ENCODE measurements around the gene DIAPH3.

DIAPH3 gene

DNA sequence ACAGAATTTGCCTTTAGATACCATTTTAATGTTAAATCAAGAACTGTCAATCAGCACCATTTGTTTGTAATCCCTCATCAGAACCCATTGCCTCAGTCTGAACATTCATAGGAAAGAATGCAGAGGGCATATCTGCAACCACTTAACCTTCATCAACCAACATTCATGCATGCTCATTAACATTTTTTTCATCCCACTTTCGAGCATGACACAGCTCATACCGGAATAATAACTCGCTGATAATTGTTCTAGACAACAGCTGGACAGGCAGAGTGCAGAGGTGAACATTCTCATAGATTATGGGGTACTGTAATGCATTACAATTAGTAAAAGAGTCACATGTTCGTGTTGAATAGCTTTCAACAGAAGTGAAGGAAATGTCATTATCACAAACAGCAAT, 216.8 kb downstream of the DIAPH3 start:
- DNase-seq: no peak

DNA sequence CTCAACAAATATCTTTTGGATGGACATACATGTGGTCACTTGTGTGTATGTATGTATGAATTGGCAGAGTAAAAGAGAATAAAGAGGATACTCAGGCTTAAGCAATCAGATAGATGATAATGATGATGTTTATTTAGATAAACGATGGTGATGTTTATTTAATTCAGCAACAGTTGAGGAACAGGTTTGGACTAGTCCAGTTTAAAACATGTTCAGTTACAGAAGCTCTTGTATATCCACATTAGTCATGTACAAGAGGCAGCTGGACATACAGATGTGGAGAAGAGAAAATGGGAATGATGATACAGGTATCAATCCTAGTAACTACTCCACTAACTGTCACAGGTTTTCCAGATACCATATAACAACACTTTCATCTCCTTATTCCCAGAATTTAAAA, 232.1 kb downstream of the DIAPH3 start:
- no peak for DNase-seq

DNA sequence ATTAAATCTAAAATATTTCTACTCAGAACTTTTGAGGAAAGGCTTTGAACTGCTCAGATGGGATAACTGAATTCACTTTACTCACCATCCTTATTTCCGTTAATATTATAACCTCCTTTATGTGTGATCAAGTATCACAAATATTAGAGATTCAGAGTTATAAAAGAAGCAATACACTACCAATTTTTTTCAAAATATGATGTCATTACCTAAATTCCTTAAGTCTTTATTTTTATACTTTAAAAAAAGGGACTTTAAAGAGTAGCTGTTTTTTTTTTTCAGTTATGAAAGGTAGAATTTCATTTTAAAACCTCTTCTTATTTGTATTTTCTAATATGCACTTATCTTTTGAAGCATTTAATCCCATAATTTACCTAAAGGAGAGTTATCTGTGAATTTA, 239.5 kb downstream of the DIAPH3 start:
- no peak for DNase-seq

DNA sequence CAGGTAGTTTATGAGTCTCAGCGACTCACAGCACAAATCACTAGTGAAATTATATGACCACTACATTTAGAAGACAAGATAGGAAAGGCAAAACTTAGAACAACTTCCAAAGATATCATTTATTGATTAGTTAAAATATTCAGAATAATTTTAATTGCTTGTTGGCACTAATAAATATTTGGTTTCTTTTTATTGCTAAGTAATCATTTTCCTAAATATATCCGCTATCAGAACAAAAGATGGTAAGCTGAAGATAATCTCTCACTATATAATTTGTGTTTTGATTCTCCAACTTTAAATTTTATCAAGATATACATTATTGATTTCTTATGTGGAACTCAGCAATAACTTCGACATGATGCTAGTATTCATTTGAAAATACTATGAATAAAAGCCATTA, 248.5 kb downstream of the DIAPH3 start:
- DNase-seq: no peak

GRCh38 chr13:59914556-59914955, 249.2 kb downstream of the DIAPH3 start:
- no peak for DNase-seq

- no peak for DNase-seq
Measured at GRCh38 chr13:59906413-59907049, 257.2 kb downstream of the DIAPH3 start.

DNA sequence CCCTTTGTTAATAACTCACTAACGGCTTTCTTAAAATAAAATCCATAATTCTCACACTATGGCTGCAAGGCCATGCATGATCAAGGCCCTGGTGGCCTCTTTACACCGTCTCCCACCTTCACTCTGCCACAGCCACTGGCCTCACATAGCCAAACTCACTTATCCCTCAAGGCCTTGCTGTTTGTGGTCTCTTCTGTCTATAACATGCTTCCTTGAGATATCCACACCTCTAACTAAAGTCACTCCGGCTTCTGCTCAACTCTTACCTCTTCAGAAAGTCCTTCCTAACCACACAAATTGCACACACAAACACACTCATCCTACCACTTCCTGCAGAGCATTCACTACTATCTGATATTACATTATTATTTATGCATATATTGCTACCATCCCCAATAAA, 262.5 kb downstream of the DIAPH3 start:
- no peak for DNase-seq

DNA sequence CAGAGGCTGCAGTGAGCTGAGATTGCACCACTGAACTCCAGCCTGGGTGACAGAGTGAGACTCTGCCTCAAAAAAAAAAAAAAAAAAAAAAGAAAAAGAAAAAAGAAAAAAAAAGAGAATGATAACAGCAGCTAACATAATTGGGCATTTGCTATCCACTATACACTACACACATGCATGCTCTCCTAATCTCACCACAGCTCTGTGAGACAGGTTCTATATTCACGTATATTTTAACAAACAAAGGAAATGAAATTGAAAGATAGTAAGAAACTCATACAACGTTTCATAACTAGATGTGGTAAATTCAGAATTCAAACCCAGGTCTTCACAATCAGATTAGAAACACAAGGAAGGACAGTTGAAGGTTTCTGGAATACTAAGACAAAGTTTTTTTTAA, 265.7 kb downstream of the DIAPH3 start:
- no peak for DNase-seq

- DNase-seq: no peak
Measured at GRCh38 chr13:59893266-59893665, 270.5 kb downstream of the DIAPH3 start.

DNA sequence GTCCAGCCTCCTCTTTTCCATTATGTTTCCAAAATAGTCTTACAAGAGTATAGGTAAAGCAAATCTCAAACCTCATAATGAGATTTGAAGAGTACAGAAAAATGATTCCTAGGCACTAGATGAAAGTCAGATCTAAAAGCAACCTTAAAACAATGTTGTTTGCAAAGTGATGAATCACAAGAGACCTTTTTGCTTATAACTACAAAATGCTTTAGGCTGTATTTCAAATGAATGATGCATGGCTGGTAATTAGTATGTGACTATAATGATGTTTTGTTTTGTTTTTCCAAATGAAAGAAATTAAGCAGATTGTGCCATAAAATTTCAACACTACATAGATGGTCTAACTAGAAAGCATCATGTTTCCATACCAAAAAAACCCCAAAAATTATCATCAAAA, 272.7 kb downstream of the DIAPH3 start:
- no peak for DNase-seq

DNA sequence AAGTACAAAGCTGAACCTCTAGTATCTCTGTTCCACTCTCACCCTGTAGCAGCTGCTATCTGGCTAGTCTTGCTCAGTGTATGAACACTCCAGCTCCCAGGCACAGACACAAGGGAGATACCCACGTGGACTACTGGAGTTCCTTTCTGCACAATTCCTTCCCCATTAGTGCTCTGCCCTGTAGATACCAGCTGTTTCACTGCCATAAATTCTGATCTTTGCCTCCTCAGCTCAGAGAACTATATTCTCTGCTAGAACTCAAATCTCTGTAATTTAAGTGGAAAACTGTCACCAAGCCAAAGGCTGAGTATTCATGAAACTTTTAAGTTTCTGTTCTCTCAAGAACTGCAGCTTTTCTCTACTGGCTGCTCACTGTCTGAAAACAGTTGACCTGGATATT, 273.7 kb downstream of the DIAPH3 start:
- no peak for DNase-seq

GRCh38 chr13:59888408-59888807, 275.3 kb downstream of the DIAPH3 start:
- DNase-seq: no peak

GRCh38 chr13:59885076-59885475, 278.7 kb downstream of the DIAPH3 start:
- no peak for DNase-seq

DNA sequence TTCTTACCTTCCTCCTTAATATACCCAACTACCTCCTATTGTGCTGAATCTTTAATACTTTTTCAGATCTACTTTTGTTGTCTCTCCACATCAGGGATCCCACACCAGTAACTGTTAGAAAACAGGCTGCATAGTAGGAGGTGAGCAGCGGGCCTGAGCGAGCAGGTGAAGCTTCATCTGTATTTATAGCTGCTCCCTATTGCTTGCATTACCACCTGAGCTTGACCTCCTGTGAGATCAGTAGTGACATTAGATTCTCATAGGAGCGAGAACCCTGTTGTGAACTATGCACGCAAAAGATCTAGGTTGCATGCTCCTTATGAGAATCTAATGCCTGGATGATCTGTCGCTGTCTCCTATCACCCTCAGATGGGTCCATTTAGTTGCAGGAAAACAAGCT, 279.8 kb downstream of the DIAPH3 start:
- no peak for DNase-seq

DNA sequence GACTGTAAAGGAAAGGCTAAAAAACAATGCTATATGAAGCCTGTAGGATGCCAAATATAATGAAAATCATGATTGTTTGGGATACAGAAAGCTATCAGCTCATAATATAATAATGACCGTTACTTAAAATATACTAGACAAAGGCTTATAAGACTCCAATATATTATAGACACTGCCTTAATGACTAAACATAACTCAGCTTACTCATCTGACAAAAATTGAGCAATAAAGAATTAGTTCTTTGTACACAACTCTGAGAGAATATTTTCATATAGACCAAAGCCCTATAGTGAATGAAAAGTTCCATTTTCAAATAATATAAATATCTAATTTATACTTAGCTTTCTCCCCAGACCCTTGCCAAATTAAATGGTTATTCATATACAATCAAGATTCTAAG, 283.3 kb downstream of the DIAPH3 start:
- DNase-seq: no peak

DNA sequence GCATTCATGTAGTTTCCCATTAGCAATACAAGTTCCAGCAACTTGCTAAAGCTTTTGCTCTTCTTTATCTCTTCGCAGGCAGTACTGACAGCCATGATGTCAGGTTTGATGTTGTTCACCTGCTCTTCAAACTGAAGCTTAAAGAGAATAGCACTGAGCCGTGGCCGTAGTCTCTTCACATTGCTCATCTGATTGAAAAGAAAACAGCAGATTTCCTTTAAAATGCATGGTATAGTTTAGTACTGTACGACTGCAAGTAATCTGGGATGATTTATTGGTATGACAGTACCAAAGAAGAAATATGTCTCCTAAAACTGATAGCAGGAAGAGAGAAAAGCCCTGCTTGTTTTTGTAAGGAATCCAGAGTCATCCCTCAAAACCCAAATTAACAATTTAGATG, 284.4 kb downstream of the DIAPH3 start:
- no peak for DNase-seq

DNA sequence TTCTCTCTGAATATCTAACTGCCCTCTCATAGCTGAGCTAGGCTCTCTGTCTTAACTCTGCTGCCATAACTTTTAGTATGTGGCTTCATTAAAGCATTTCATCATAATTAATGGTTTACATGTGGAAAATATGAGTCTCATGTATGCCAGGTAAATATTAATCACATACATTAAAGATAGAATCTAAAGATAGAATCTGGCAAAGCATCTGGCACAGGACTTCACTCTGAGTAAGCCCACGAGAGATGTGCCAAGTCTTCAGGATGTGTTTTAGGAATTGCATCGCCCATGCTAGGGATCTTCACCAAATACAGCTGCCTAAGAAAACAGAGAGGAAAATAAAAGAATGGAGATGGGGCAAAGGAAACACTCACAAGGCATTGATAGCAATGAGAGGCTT, 285.8 kb downstream of the DIAPH3 start:
- no peak for DNase-seq

DNA sequence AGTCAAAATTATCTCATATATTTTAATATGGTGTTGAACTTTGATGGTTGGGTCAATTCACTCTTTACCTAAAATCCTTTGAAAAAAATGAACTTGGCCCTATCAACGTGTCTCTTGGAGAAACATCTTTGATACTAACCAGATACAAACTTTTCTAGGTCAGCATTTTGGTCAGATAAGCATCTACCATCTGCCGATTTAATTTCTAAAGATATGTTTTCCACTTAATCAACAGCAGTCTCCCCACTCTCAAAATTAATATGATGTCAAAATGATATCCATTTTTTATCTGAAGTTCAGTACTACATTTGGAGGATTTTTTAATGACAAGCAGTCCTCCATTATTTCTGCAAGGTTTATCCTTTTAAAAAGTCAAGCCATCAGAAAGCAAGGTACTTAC, 288.8 kb downstream of the DIAPH3 start:
- DNase-seq: no peak

DNA sequence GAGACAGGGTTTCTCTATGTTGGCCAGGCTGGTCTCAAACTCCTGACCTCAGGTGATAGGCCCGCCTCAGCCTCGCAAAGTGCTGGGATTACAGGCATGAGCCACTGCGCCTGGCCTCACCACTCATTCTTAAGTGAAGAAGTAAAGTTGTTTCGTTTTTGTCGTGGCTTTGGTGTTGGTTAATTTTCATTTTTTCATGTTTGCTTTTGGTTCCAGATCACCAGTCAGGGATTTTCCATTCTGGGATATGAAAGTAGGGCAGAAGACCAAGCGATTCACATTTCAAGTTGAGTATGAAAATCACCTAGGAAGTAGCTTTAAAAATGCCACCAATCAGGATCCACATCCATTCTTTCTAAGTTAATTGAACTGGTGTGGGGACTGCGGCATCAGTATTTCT, 289.9 kb downstream of the DIAPH3 start:
- no peak for DNase-seq

GRCh38 chr13:59873309-59873708, 290.4 kb downstream of the DIAPH3 start:
- DNase-seq: no peak

GRCh38 chr13:59867867-59868266, 295.9 kb downstream of the DIAPH3 start:
- no peak for DNase-seq

DNA sequence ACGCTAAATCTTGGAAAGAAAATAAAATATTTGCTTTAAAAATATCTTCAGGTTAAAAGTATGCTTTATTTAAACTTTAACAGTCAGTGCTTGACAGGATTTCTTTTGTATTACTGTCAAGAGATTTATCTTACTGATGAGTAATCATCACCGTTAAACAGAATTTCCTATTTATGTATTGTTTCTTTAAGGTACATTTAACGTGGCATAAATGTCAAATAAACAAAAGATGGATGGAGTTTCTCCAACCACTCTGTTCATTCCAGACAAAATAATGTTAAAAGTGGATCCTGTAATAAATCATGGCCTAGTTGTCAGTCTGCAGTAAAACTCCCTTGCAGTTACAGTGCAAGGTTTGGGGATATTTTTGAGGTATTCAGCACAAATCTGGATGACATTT, 298.3 kb downstream of the DIAPH3 start:
- no peak for DNase-seq

DNA sequence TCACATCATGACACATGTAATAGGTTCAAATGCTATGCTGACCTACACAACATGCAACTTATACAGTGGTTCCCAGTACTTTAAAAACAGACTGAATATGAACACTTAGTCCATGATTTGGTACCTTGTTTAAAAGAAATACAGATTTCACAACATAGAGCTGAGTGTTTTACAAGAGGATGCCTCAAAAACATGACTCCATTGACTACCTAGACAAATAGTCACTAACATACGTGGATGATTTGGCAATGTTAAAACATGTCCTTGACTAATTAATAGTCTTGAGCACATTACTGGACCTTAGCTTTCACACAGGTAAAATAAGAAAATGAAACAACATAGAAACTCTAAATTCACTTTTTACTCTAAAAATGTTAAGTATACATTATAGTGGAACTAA, 300.1 kb downstream of the DIAPH3 start:
- DNase-seq: no peak

DNA sequence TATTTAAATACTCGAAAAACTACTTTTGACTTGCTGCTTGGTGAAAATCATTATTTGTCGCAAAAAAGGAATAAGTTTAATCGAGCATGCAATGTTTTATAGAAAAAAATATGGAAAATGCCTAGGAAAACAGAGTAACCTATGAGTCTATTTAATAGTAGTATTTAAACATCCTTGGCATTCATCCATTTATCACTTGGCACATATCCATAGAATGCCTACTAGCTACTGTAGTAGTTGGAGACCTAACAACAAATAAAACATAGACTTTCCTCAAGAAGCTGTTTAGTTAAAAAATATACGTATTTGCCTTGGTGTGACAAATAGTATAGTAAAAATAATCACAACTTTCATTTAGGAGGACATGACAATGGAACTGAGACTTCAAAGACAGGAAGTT, 302.1 kb downstream of the DIAPH3 start:
- no peak for DNase-seq

- no peak for DNase-seq
Measured at GRCh38 chr13:59856281-59856810, 307.4 kb downstream of the DIAPH3 start.
